Loucy (cell line): ENCODE results near the gene CNDP1.

Experiments used
- CTCF ChIP-seq: fragments of 200-600 bp; sonication (generic); conservative IDR thresholded peaks from 2 replicates; pipeline ENCODE4 v1.5.1; 2014; ENCODE audit warnings: mild to moderate bottlenecking, antibody characterized with exemption, low read length
- EZH2phosphoT487 ChIP-seq: fragments of 200-600 bp; IDR thresholded peaks from 2 replicates; pipeline ENCODE4 v1.6.1; 2018; ENCODE audit warnings: antibody characterized with exemption, mild to moderate bottlenecking, moderate library complexity, borderline replicate concordance

DNA sequence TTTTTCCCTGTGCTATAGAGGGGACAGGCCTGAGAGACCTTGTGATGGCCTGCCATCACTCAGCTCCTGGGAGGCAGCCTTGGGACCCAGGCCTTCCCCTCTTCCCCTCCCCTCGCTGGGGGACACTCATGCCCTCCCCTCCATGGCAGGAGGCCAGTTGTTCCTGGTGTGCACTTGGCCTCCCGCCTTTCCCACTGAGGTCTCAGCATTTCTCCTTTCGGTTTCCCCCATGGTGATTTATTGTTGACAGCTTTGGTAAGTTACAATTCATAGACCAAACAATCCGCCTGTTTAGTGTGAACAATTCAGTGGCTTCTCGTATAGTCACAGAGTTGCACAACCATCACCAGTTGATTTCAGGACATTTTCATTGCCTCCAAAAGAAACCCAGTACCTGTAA lies 10.2 kb upstream of the CNDP1 start:
- TF ChIP-seq CTCF (no peak), EZH2phosphoT487 (no peak)
